GM19239 (cell line): ENCODE results near the gene MIOX.

Experiments used
- DNase-seq: peaks from one replicate; pipeline ENCODE4 v3.0.0; 2011; ENCODE audit warnings: low spot score; ENCODE audit not compliant: insufficient read length
- FAIRE-seq: peaks from 2 replicates; lab custom pipeline; 2011; peaks lifted over from hg19 to GRCh38; lab: Jason Lieb, UNC

The MIOX gene

DNA sequence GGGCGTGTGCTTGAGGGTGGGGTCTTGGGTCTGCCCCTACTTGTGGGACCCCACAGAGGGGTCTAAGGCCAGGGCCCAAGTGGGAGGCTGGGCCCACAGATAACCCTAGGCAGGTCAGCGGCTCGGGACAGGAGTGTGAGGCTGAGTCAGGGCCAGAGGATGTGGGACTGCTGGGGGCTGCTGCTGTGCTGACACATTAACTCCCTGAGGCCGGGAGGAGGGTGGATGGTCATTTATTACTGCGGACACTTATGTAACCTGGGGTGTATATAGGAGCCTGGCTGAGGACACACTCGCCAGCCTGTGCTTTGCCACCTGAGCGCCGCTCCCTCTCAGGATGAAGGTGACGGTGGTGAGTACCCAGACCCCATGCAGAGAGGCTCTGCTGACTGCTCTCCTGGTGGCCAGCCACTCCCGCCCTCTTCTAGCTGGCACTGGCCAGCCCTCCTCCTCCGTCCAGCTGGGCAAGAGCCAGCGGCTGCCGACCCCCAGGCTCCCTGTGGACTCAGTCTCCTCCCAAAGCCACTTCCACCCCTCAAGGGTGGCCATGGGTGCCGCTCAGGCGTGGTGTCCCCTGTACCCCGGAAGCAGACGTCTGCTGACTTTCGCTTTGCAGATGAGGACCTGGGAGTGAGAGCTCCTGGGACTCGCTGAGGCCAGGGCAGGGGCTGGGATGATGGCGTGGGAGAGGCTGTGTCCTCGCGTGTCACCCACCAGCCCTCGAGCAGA is at the start of gene MIOX:
TSS of gene MIOX (plus strand) at position 299 of the 729 bp plus-strand sequence. CDS start at position 338, 39 bp downstream.
- no peak for DNase-seq
- no peak for FAIRE-seq

DNA sequence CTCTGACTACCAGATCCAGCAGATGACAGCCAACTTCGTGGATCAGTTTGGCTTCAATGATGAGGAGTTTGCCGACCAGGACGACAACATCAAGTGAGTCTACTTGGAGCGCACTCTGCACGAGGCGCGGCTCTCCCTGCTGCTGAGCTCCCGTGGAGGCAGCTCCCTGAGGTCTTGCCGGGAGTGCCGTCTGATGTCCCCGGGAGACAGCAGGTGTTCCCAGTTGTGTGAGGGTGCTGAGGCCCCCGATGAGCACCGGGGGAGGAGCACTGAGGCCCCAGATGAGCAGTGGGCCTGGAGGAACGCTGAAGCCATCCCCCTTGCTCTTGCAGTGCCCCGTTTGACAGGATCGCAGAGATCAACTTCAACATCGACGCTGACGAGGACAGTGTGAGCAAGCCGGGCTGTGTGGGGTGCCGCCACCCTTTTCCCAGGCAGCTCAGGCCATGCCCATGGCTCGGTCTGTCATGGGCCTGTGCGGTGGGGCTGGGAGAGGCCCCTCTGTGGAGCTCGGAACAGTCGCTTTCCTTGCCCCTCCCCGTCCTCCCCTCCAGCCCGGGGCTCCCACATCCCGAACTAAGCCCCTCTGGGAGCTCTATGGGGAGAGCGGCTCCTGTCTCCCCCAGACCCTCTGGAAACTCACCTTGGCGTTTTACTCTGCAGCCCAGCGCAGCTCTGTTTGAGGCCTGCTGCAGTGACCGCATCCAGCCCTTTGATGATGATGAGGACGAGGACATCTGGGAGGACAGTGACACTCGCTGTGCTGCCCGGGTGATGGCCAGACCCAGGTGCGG is 49.0 kb upstream of the MIOX start:
- FAIRE-seq (no peak), DNase-seq (no peak)

DNA sequence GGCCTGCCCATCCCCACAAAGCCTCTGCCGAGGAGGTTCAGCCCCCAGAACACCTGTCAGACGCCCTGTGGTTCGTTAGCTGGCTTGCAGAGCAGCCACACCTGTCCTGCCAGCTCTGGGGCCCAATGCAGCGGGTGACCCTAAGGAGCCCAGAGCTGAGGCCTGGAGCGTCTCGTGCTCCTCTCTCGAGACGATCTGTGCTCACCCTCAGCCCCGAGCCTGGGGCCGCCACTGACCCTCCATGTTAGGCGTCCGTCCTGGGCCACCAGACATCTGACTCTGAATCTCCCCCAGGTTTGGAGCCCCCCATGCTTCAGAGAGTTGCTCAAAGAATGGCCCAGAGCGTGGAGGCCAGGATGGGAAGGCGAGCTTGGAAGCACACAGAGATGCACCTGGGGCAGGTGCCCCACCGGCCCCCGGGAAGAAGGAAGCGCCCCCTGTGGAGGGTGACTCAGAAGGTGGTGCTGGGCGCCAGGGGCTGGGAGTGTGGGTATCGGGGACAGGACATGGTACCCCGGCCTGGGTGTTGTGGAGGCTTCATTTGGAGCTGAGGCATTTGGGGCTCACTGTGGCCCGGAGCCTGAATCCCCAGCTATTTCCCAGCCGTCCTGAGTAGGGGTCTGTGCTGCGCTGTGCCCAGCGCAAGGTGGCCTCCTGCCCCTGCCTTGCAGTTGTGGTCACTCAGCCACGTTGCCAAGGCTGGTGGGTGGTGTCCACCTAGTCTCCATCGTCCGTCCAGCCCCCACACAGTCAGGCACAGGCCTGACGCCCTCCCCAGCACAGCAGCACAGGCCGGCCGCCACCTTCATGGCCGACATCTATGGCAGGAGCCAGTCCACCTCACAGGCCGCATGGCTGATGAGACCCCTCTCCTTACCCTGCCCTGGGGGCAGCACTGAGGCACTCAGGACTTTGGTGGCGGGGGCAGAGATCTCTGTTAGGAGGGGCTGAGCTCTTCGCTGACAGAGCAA is 48.1 kb upstream of the MIOX start:
- FAIRE-seq (no peak), DNase-seq (no peak)

DNA sequence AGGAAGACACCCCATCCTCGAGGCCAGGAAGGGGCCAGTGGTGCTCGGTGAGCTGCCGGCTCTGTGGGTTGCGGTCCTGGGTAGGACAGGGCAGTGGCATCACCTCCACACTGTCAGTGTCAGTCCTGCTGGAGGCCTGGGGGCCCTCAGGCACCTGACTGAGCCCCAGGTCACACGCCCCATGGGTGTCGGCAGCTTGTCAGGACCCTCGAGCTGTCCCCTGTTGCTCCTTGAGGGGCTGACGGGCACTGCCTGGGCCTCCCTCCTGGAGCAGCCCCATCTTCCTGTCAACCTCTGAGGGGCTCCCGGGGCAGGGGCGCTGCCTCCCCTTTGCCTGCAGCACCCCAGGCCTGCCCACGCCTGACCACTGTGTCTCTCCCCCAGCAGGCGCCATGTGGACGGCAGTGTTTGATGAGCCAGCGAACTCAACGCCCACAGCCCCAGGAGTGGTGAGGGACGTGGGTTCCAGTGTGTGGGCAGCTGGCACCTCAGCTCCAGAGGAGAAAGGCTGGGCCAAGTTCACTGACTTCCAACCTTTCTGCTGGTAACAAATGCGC is 47.3 kb upstream of the MIOX start:
- FAIRE-seq = no peak
- DNase-seq = no peak

DNA sequence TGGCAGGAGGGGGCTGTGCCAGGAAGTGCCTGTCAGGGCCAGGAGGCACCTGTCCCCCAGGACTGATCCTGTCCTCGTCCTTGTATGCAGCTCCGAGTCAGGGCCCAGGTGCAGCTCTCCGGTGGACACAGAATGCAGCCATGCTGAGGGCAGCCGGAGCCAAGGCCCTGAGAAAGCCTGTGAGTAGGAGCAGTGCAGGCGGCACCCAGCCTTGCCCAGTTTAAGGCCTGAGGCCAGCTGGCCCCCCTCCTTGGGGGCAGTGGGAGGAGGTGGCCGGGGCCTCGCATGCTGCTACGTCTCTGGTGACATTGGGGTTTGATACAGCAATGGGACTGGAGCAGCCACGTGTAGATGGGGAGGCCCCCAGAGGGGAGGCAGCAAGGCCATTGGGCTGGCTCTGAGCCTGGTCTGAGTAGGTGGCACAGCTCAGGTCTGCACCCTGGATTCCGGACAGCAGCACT is 46.8 kb upstream of the MIOX start:
- no peak for FAIRE-seq

DNA sequence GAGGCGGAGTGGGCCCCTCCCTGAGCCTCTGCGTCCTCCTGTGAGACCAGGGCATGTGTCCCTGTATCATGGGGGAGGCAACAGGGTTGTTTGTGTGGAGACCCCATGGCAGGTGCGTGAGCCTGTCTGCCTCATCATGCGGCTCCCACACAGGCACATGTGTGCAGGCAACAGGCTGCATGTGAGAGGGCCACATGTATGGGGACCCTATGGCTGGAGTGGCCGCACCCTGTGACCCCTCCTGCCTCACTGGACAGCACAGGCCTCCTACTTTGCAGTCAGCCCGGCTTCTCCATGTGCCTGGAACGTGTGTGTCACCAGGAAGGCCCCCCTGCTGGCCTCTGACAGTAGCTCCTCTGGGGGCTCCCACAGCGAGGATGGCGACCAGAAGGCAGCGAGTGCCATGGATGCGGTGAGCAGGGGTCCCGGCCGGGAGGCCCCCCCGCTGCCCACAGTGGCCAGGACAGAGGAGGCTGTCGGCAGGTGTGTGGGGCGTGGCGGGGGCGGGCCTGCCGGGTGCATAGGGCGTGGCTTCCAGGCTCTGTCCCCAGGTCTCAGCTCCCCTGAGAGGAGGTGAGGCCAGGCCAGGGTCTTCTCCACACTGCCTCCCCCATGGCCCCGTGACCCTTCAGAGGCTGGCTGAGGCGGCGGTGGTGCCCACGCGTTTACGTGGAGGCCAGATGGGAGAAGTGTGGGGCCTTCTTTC is 46.0 kb upstream of the MIOX start:
- FAIRE-seq = no peak

More for the DNA sequence above, 46.8 kb upstream of the MIOX start:
- DNase-seq = no peak

DNA sequence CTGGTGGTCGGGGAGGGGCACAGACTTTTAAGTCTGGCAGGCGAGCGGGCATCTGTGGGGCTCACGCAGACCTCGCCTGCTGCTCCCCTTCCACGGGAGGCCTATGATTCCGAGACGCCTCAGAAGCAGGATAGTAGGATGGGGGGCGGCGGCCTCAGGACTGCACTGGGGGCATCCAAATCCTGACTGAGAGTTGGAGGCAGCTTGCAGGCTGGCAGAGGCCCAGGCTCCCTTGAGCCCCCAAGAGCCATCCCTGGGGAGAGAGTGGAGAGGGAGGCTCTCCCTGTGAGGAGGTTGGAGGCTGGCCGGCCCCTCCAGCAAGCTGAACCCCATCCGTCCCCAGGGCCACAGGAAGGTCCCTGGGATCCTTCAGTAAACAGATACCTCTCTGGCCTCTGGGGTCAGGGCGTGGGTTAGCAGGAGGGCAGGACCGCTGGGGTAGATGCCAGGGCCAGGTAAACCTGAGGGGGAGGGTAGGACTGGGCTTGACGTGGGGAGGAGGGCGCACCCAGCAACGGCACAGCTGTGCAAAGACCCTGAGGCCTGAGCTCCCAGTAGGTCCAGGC is 45.1 kb upstream of the MIOX start:
- FAIRE-seq (no peak), DNase-seq (no peak)

More for the DNA sequence above, 46.0 kb upstream of the MIOX start:
- no peak for DNase-seq

DNA sequence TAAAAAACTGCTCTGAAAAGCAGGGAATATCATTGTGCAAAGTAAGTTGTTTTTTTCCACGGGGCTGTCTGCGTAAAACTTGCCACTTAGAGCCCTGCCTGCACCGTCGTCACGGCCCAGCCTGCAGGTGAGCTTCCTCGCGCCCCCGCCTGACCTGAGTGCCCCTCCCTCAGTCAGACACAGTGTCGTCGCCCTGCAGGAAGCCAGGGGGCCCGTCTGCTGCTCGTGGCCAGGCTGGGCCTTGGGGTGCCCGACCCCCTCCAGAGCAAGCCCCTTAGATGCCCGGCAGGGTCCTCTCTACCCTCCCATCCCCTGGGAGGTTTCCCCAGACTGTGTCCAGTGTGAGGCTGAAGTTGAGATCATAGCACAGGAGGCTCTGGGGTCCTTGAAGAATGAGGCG is 43.5 kb upstream of the MIOX start:
- DNase-seq (no peak), FAIRE-seq (no peak)

DNA sequence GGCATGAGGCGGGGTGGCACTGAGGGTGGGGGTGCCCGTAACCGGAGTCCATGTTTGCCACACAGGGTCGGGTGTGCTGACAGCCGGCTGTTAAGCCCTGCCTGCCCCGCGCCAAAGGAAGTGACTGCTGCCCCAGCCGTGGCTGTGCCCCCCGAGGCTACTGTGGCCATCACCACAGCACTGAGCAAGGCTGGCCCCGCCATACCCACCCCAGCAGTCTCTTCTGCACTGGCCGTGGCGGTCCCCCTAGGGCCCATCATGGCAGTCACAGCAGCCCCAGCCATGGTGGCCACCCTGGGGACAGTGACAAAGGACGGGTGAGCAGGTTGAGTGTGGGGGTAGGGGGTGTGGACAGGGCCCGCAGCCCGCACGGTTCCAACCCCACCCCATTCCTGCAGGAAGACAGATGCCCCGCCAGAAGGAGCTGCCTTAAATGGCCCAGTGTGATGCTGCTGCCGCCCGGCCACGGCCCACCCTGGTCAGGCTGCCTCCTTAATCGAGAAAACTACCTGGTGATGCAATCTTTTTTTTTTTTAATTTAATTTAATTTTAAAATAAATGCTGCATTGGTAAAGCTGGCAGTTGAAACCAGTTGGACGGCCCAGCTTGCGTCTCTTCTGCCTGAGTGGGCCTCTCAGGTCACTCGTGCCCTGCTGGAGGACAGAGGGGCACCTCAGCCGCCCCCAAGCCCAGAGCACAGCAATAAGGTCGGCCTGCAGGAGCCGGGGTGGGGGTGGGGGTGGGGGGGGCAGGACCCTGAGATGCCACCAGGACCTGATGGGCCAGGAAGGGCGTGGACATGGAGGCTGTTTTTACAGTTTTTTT is 42.6 kb upstream of the MIOX start:
- FAIRE-seq = no peak
- no peak for DNase-seq

DNA sequence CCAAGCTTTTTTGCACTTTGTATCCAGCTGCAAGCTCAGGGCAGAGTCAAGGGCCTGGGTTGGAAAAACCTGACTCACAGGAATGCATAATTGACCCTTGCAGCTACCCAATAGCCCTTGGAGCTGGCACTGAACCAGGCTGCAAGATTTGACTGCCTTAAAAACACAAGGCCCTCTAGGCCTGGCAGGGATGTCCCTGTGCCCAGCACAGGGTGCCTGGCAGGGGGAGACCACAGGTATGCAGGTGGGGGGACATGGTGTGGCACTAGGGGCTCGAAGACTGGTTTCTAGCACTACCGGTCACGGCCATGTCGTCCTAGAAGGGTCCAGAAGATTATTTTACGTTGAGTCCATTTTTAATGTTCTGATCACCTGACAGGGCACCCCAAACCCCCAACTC is 42.0 kb upstream of the MIOX start:
- no peak for DNase-seq
- no peak for FAIRE-seq

DNA sequence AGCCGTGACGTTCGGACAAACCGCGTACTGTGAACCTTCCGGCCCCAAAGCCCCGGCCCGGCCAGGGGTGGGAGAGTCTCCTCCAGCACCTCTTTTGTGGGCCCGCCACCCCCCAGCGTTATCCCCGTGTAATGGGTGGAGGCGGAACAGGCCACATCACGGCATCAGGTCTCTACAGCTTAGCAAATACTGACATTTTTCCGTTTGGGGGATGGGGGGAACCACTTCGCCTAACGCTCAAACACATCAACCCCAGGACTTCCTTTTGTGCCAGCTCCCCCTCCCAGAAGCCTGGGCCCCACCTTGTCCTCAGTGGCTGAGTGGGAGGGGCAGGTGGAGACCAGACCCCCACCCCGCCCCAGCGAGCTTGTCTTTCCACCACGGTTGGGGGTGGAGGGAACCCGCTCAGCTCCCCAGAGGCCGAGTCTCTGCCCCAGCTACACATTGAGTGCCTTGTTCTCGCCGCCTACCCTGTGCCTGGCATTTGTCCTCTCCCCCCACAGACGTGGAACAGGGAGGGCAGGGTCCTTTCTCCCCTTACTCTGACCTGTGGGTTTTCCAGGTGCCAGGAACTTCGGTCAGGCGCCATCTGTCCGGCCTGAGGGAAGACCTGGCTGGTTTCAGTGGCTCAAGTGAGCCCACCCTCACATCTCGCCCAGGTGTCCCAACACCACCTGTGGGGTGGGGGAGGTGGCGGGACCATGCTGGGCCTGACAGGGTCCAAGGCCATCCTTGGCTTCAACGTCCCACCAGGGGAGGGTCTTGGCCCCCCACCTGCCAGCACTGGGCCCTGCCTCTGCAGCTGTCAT is 41.4 kb upstream of the MIOX start:
- FAIRE-seq = no peak

DNA sequence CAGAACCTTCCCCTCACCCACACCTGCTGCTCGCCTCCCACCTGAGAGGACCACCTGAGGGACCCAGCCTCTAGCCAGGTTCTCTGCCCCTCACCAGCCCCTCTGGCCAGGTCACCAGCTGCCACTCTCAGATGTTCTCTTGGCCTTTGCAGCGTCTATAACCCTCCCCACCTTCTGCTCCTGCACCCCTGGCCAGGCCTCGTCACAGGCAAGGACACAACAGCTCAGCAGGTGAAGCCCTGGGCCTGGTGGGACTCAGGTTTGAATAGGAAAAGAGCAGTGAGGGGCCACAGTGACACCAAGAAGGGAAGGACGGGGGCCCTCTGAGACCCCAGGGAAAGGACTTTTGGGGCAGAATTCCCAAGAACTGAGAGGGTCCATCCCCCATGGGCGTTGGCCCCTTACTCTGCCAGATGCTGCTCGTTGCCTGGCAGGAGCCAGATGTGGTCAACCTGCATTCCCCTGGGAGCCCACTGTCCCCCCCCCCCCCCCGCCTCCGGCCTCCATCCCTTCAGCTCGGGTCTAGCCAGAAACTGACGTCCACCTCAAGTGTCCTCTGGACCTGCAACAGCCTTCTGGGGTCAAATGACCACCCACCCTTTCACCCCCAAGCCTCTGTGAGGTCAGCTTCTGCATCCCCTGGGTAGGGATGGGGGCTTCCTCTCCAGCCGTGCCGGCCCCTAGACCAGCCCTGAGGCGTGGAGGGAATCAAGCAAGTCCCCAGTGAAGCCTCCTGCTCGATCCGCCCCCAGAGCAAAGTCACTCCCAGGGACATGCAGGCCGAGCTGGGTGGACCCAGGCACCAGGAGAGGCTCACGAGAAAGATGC is 40.6 kb upstream of the MIOX start:
- no peak for FAIRE-seq
- DNase-seq = no peak

More for the DNA sequence above, 41.4 kb upstream of the MIOX start:
- no peak for DNase-seq

DNA sequence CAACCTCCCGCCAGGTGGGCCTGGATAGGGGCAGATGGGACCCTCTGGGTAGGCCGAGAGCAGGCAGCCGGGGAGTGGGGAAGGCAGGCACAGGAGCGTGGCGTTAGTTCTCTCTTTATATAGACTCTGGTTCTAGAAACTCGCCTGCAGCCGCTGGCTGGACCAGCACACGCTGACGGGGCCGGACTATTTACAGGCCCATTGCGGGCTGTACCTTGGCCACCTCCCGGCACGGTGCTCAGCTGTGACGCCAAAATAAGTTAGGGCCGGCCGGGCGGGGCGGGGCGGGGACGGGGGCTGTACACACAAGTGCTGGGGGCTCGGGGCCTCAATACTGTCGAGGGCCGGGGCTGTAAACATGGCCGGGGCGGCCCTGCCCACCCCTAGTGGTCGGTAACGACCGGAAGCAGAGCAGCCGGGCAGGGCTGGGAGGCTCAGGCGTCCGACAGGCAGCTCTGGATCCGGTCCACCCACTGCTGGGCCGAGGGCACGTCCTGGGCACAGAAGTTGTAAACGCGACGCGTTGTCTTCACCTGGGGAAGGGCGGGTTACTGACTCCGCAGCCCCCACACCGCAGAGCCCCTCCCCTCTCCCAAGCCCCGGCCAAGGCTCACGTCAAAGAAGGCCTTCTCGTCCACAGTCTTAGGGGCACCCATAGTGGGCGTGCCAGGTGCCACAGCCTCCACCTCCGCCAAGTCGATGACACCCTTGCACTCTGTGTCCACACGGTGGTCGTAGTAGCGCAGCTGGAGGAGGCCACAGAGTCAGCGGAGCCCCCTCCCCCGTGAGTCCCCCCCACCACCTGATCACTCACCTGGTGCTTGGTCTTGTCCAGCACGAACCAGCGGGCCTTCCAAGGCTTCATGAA is 39.7 kb upstream of the MIOX start:
- FAIRE-seq = no peak
- DNase-seq = no peak

DNA sequence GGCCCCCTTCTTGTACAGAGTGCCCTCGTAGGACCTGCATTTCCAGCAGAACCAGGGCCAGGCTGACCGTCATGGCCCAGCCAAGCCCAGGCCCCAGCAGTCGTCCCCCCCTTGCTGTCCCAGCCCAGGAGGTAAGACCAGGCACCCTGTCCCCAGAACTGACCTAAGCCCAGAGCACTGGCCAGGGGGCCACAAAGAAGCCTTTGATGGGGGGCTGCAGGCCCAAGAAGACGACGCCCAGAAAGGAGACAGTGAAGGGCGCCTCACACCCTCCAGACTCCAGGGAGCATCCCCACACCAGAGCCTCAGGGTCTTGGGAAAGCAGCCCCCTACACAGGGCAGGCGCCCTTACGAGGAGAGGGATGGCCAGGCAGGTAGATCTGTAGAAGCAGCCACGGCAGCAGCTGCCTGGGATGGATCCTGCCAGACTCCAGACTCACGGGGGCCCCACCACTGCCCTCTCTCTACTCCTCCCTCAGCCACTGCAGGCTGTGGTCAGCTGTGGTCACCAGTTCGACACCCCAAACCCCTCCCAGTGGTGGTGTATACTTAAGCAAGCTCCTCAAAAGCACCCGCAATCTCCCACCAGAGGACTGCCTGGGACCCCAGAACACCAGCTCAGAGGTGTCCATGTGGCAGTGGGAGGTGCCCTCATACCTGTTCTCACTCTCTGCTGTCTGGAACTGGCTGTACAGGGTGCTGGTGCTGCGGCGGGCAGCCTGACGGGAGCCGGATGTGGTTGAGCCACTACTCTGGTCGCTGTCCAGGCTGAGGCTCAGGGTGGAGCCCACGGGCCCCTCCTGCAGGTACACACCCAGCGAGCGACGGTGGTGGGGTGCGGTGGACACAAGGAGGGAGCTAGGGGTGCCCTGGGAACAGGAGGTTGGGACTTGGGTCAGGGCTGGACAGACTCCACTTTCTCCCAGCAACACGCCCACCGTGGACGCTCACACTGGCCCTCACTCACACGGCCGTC is 38.8 kb upstream of the MIOX start:
- DNase-seq (no peak), FAIRE-seq (no peak)

DNA sequence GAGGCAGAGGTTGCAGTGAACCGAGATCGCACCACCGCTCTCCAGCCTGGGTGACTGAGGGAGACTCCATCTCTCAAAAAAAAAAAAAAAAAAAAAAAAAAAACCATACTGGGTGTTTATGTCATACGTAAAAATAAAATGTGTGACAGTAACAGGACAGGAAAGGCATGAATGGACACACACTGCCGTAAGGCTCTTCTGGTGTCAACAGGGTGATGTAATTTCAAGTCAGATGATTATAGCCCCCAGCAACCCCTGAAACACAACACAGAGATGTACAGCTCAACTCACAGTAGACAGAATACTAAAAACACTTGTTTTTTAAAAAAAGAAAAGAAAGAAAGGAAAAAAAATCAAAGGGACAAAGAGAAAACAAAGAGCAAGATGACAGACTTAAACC is 34.0 kb upstream of the MIOX start:
- DNase-seq (no peak), FAIRE-seq (no peak)
